ENCODE results near the gene NDUFA12.
A peak's percentile ranks its signal among the peaks of the same experiment; 100 is the strongest.
"Not testable (repeated sequence)": the region's sequence is repeated elsewhere in the genome, so short reads cannot be mapped to it uniquely, and the experiment has no call there.

Gene NDUFA12

GRCh38 chr12:95002754-95003153 lies 743 bp downstream of the NDUFA12 start:
- Histone ChIP-seq H3K9me3 (ENCODE audit: control insufficient read depth, insufficient read depth, low read depth, low read length) (peaks cover 6% of the 10 kb centered on the region; the same call in 1 of the 2 replicates), H3K27ac (ENCODE audit: low read depth, low read length) (peak overlapping the region; percentile 71; the same call in 1 of the 2 replicates), H3K9ac (ENCODE audit: low read length) (peak overlapping the region; percentile 89), H3K27me3 (ENCODE audit: control insufficient read depth, insufficient read depth, low read length) (no peaks in the 10 kb centered on the region), H3K4me3 (ENCODE audit: low read depth, low read length) (peak overlapping the region; percentile 95), H3K4me1 (ENCODE audit: control insufficient read depth, insufficient read depth, low read length) (no peaks in the 10 kb centered on the region), H3K36me3 (ENCODE audit: control insufficient read depth, insufficient read depth, low read length) (peaks cover 16% of the 10 kb centered on the region)

GRCh38 chr12:94998326-94998725 lies 5.2 kb downstream of the NDUFA12 start:
- no peak overlapping the region for H3K9ac ChIP-seq (ENCODE audit: low read length)
- H3K36me3 ChIP-seq (ENCODE audit: control insufficient read depth, insufficient read depth, low read length) = peaks cover 22% of the 10 kb centered on the region
- no peak overlapping the region for H3K27ac ChIP-seq (ENCODE audit: low read depth, low read length)
- H3K9me3 ChIP-seq (ENCODE audit: control insufficient read depth, insufficient read depth, low read depth, low read length) = no peaks in the 10 kb centered on the region
- no peak overlapping the region for H3K4me3 ChIP-seq (ENCODE audit: low read depth, low read length)
- H3K4me1 ChIP-seq (ENCODE audit: control insufficient read depth, insufficient read depth, low read length) = no peaks in the 10 kb centered on the region
- no peaks in the 10 kb centered on the region for H3K27me3 ChIP-seq (ENCODE audit: control insufficient read depth, insufficient read depth, low read length)

GRCh38 chr12:94997726-94998125 lies 5.8 kb downstream of the NDUFA12 start:
- Histone ChIP-seq H3K27ac (ENCODE audit: low read depth, low read length) (no peak overlapping the region), H3K4me3 (ENCODE audit: low read depth, low read length) (no peak overlapping the region), H3K9me3 (ENCODE audit: control insufficient read depth, insufficient read depth, low read depth, low read length) (no peaks in the 10 kb centered on the region), H3K9ac (ENCODE audit: low read length) (no peak overlapping the region), H3K27me3 (ENCODE audit: control insufficient read depth, insufficient read depth, low read length) (no peaks in the 10 kb centered on the region), H3K36me3 (ENCODE audit: control insufficient read depth, insufficient read depth, low read length) (peaks cover 22% of the 10 kb centered on the region), H3K4me1 (ENCODE audit: control insufficient read depth, insufficient read depth, low read length) (no peaks in the 10 kb centered on the region)

- Histone ChIP-seq H3K36me3 (ENCODE audit: control insufficient read depth, insufficient read depth, low read length) (peaks cover 22% of the 10 kb centered on the region), H3K4me1 (ENCODE audit: control insufficient read depth, insufficient read depth, low read length) (no peaks in the 10 kb centered on the region), H3K4me3 (ENCODE audit: low read depth, low read length) (no peak overlapping the region), H3K27ac (ENCODE audit: low read depth, low read length) (no peak overlapping the region), H3K27me3 (ENCODE audit: control insufficient read depth, insufficient read depth, low read length) (no peaks in the 10 kb centered on the region), H3K9me3 (ENCODE audit: control insufficient read depth, insufficient read depth, low read depth, low read length) (no peaks in the 10 kb centered on the region), H3K9ac (ENCODE audit: low read length) (no peak overlapping the region)
Measured at GRCh38 chr12:94997061-94997460, 6.4 kb downstream of the NDUFA12 start.

GRCh38 chr12:94994312-94994711 lies 9.2 kb downstream of the NDUFA12 start:
- no peak overlapping the region for H3K4me3 ChIP-seq (ENCODE audit: low read depth, low read length)
- no peaks in the 10 kb centered on the region for H3K27me3 ChIP-seq (ENCODE audit: control insufficient read depth, insufficient read depth, low read length)
- no peaks in the 10 kb centered on the region for H3K9me3 ChIP-seq (ENCODE audit: control insufficient read depth, insufficient read depth, low read depth, low read length)
- no peak overlapping the region for H3K27ac ChIP-seq (ENCODE audit: low read depth, low read length)
- peaks cover 10% of the 10 kb centered on the region for H3K36me3 ChIP-seq (ENCODE audit: control insufficient read depth, insufficient read depth, low read length)
- no peak overlapping the region for H3K9ac ChIP-seq (ENCODE audit: low read length)
- H3K4me1 ChIP-seq (ENCODE audit: control insufficient read depth, insufficient read depth, low read length) = no peaks in the 10 kb centered on the region

GRCh38 chr12:94993855-94994254 lies 9.6 kb downstream of the NDUFA12 start:
- H3K4me1 ChIP-seq (ENCODE audit: control insufficient read depth, insufficient read depth, low read length); H3K4me3 ChIP-seq (ENCODE audit: low read depth, low read length); H3K9me3 ChIP-seq (ENCODE audit: control insufficient read depth, insufficient read depth, low read depth, low read length); H3K9ac ChIP-seq (ENCODE audit: low read length); H3K27ac ChIP-seq (ENCODE audit: low read depth, low read length); H3K27me3 ChIP-seq (ENCODE audit: control insufficient read depth, insufficient read depth, low read length); H3K36me3 ChIP-seq (ENCODE audit: control insufficient read depth, insufficient read depth, low read length): not testable (repeated sequence)

GRCh38 chr12:94990222-94990621 lies 13.3 kb downstream of the NDUFA12 start:
- peaks cover 10% of the 10 kb centered on the region for H3K36me3 ChIP-seq (ENCODE audit: control insufficient read depth, insufficient read depth, low read length)

GRCh38 chr12:94988471-94988870 lies 15.0 kb downstream of the NDUFA12 start:
- Histone ChIP-seq H3K36me3 (ENCODE audit: control insufficient read depth, insufficient read depth, low read length) (peaks cover 3% of the 10 kb centered on the region; the same call in 1 of the 2 replicates), H3K27me3 (ENCODE audit: control insufficient read depth, insufficient read depth, low read length) (no peaks in the 10 kb centered on the region), H3K4me3 (ENCODE audit: low read depth, low read length) (no peak overlapping the region), H3K9me3 (ENCODE audit: control insufficient read depth, insufficient read depth, low read depth, low read length) (no peaks in the 10 kb centered on the region), H3K9ac (ENCODE audit: low read length) (no peak overlapping the region), H3K4me1 (ENCODE audit: control insufficient read depth, insufficient read depth, low read length) (peaks cover 8% of the 10 kb centered on the region), H3K27ac (ENCODE audit: low read depth, low read length) (no peak overlapping the region)

More at GRCh38 chr12:94990222-94990621, 13.3 kb downstream of the NDUFA12 start:
- H3K9ac ChIP-seq (ENCODE audit: low read length) = no peak overlapping the region
- no peak overlapping the region for H3K27ac ChIP-seq (ENCODE audit: low read depth, low read length)
- no peaks in the 10 kb centered on the region for H3K9me3 ChIP-seq (ENCODE audit: control insufficient read depth, insufficient read depth, low read depth, low read length)
- H3K4me3 ChIP-seq (ENCODE audit: low read depth, low read length) = no peak overlapping the region
- no peaks in the 10 kb centered on the region for H3K4me1 ChIP-seq (ENCODE audit: control insufficient read depth, insufficient read depth, low read length)
- H3K27me3 ChIP-seq (ENCODE audit: control insufficient read depth, insufficient read depth, low read length) = no peaks in the 10 kb centered on the region

- H3K9ac ChIP-seq (ENCODE audit: low read length) = no peak overlapping the region
- H3K4me3 ChIP-seq (ENCODE audit: low read depth, low read length) = no peak overlapping the region
- peaks cover 3% of the 10 kb centered on the region; the same call in 1 of the 2 replicates for H3K36me3 ChIP-seq (ENCODE audit: control insufficient read depth, insufficient read depth, low read length)
- H3K27ac ChIP-seq (ENCODE audit: low read depth, low read length) = no peak overlapping the region
- H3K9me3 ChIP-seq (ENCODE audit: control insufficient read depth, insufficient read depth, low read depth, low read length) = no peaks in the 10 kb centered on the region
- no peaks in the 10 kb centered on the region for H3K27me3 ChIP-seq (ENCODE audit: control insufficient read depth, insufficient read depth, low read length)
- H3K4me1 ChIP-seq (ENCODE audit: control insufficient read depth, insufficient read depth, low read length) = peaks cover 10% of the 10 kb centered on the region
Measured at GRCh38 chr12:94987801-94988200, 15.7 kb downstream of the NDUFA12 start.

- H3K27me3 ChIP-seq (ENCODE audit: control insufficient read depth, insufficient read depth, low read length) = no peaks in the 10 kb centered on the region
- H3K4me1 ChIP-seq (ENCODE audit: control insufficient read depth, insufficient read depth, low read length) = peaks cover 10% of the 10 kb centered on the region
- H3K36me3 ChIP-seq (ENCODE audit: control insufficient read depth, insufficient read depth, low read length) = peaks cover 3% of the 10 kb centered on the region; the same call in 1 of the 2 replicates
- H3K9me3 ChIP-seq (ENCODE audit: control insufficient read depth, insufficient read depth, low read depth, low read length) = no peaks in the 10 kb centered on the region
- no peak overlapping the region for H3K9ac ChIP-seq (ENCODE audit: low read length)
- no peak overlapping the region for H3K4me3 ChIP-seq (ENCODE audit: low read depth, low read length)
- H3K27ac ChIP-seq (ENCODE audit: low read depth, low read length) = no peak overlapping the region
Measured at GRCh38 chr12:94987076-94987669, 16.3 kb downstream of the NDUFA12 start.

- not testable (repeated sequence) for H3K4me3 ChIP-seq (ENCODE audit: low read depth, low read length); H3K9me3 ChIP-seq (ENCODE audit: control insufficient read depth, insufficient read depth, low read depth, low read length); H3K27me3 ChIP-seq (ENCODE audit: control insufficient read depth, insufficient read depth, low read length); H3K36me3 ChIP-seq (ENCODE audit: control insufficient read depth, insufficient read depth, low read length); H3K27ac ChIP-seq (ENCODE audit: low read depth, low read length); H3K9ac ChIP-seq (ENCODE audit: low read length)
- peaks cover 10% of the 10 kb centered on the region for H3K4me1 ChIP-seq (ENCODE audit: control insufficient read depth, insufficient read depth, low read length)
Measured at GRCh38 chr12:94985099-94985498, 18.4 kb downstream of the NDUFA12 start.

Measured in HUES6 (cell line).